Erythroblast (primary cell): ENCODE data around the gene ATIC.
"Not testable (repeated sequence)": the region's sequence is repeated elsewhere in the genome, so short reads cannot be mapped to it uniquely, and the experiment has no call there.

Source experiments
- GATA1 ChIP-seq: IDR thresholded peaks from 2 replicates; pipeline ENCODE4 v1.6.1; 2011; ENCODE audit warnings: low read depth, mild to moderate bottlenecking, control low read depth, low read length, moderate library complexity
- POLR2A ChIP-seq: IDR thresholded peaks from 2 replicates; pipeline ENCODE4 v1.6.1; 2011; ENCODE audit warnings: mild to moderate bottlenecking, low read length

DNA sequence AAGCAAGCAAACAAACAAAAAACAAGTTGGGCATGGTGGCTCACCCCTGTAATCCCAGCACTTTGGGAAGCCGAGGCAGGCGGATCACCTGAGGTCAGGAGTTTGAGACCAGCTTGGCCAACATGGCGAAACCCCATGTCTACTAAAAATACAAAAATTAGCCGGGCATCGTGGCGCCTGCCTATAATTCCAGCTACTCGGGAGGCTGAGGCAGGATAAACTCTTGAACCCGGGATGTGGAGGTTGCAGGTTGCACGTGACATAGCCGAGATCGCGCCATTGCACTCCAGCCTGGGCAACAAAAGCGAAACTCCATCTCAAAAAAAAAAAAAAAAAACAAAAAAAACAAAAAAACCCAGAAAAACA is 617 bp upstream of the ATIC start:
- TF ChIP-seq POLR2A, GATA1: not testable (repeated sequence)
